Measurements from ENCODE around the gene BMP5. TPM values are rescaled to one million over a fixed set of nuclear protein-coding genes. Genes with fewer than 3 reads are reported as not detected.

The BMP5 gene
- total and polyA plus RNA-seq, 9 of the 15 experiments (the other 6 are each of a cell fraction or from before 2014, with no cell fraction given): not detected

GRCh38 chr6:55819811-55820210 is 55.6 kb downstream of the BMP5 start:
- no peak for TF ChIP-seq ZKSCAN8 (CRISPR knock-in tag; IDR thresholded peaks at IDR 0.05)
- WGBS (ENCODE audit: insufficient coverage, low coverage, missing lambda C conversion rate): 4% methylated on average over 4 of the region's 4 CpGs
- no peak for ATAC-seq
- Histone ChIP-seq H2AFZ (ENCODE audit: low read depth, low read length) (no peak overlapping the region), H3K9me3 (replicated peaks; ENCODE audit: control insufficient read depth, insufficient read depth, low read depth, low read length) (no peaks in the 10 kb centered on the region), H3K79me2 (ENCODE audit: control insufficient read depth, insufficient read depth, low read length) (no peaks in the 10 kb centered on the region), H3K4me3 (no peak overlapping the region), H3K27ac (ENCODE audit: extremely low read depth, low read depth, low read length) (no peak overlapping the region), H3K9me1 (ENCODE audit: control insufficient read depth, insufficient read depth, low read length) (no peaks in the 10 kb centered on the region), H3K4me1 (replicated peaks in 1 of 2; ENCODE audit: control insufficient read depth in 2 of 2, insufficient read depth in 2 of 2, low read length in 2 of 2) (no peaks in the 10 kb centered on the region), H4K20me1 (replicated peaks; ENCODE audit: control insufficient read depth, insufficient read depth, low read length) (no peaks in the 10 kb centered on the region), H3K4me2 (ENCODE audit: insufficient read depth, low read length) (no peak overlapping the region), H3K36me3 (ENCODE audit: control insufficient read depth, insufficient read depth, low read length) (no peaks in the 10 kb centered on the region), H3K27me3 (ENCODE audit: control insufficient read depth in 2 of 2, insufficient read depth in 2 of 2, low read length in 2 of 2) (no peaks in the 10 kb centered on the region), H3K9ac (ENCODE audit: insufficient read depth in 1 of 2, low read depth in 2 of 2, low read length in 2 of 2) (no peak overlapping the region)
- ChIA-PET POLR2A (no interaction called here), CTCF (ENCODE audit: low intra/inter-chr PET ratio) (no interaction called here)
- no peak for DNase-seq (ENCODE audit: extremely low read depth in 1 of 4, low spot score in 3 of 4)
- intact Hi-C loops (cut with micrococcal nuclease): no loop called here
- BruUV-seq (replicated peaks): no TSS peak
- in situ Hi-C loops (cut with MboI): no loop called here
- FAIRE-seq: no peak

- POLR2A ChIA-PET: no interaction called here
- 0% methylated on average over 2 of the region's 2 CpGs for WGBS (ENCODE audit: insufficient coverage, low coverage, missing lambda C conversion rate)
- Histone ChIP-seq H3K4me2 (ENCODE audit: insufficient read depth, low read length) (no peak overlapping the region), H3K27ac (ENCODE audit: extremely low read depth, low read depth, low read length) (no peak overlapping the region), H3K4me3 (no peak overlapping the region), H3K9me1 (ENCODE audit: control insufficient read depth, insufficient read depth, low read length) (no peaks in the 10 kb centered on the region), H4K20me1 (replicated peaks; ENCODE audit: control insufficient read depth, insufficient read depth, low read length) (no peaks in the 10 kb centered on the region), H3K27me3 (ENCODE audit: control insufficient read depth in 2 of 2, insufficient read depth in 2 of 2, low read length in 2 of 2) (no peaks in the 10 kb centered on the region), H2AFZ (ENCODE audit: low read depth, low read length) (no peak overlapping the region), H3K4me1 (replicated peaks in 1 of 2; ENCODE audit: control insufficient read depth in 2 of 2, insufficient read depth in 2 of 2, low read length in 2 of 2) (no peaks in the 10 kb centered on the region), H3K36me3 (ENCODE audit: control insufficient read depth, insufficient read depth, low read length) (no peaks in the 10 kb centered on the region), H3K9me3 (replicated peaks; ENCODE audit: control insufficient read depth, insufficient read depth, low read depth, low read length) (no peaks in the 10 kb centered on the region), H3K79me2 (ENCODE audit: control insufficient read depth, insufficient read depth, low read length) (no peaks in the 10 kb centered on the region), H3K9ac (ENCODE audit: insufficient read depth in 1 of 2, low read depth in 2 of 2, low read length in 2 of 2) (no peak overlapping the region)
- intact Hi-C loops (cut with micrococcal nuclease): no loop called here
- in situ Hi-C loops (cut with MboI): no loop called here
- no peak for FAIRE-seq
- no peak for DNase-seq (ENCODE audit: extremely low read depth in 1 of 4, low spot score in 3 of 4)
- no peak for ATAC-seq
- BruUV-seq (replicated peaks): no TSS peak
- CTCF ChIA-PET (ENCODE audit: low intra/inter-chr PET ratio): no interaction called here
- TF ChIP-seq CEBPB (tag; IDR thresholded peaks at IDR 0.05) (peak; percentile 24; the same call in 1 of the 2 replicates), OTX1 (CRISPR knock-in tag; IDR thresholded peaks at IDR 0.05) (no peak), MYC (IDR thresholded peaks at IDR 0.05; ENCODE audit: low read depth, low read length) (no peak), MYC (CRISPR knock-in tag; IDR thresholded peaks at IDR 0.05; ENCODE audit: borderline replicate concordance, low read depth) (no peak), CGGBP1 (CRISPR knock-in tag; IDR thresholded peaks at IDR 0.05) (no peak), BRF1 (IDR thresholded peaks at IDR 0.05; ENCODE audit: borderline replicate concordance, extremely low read depth, insufficient read length) (no peak), HES1 (IDR thresholded peaks at IDR 0.05; ENCODE audit: low read depth) (no peak), ZNF76 (CRISPR knock-in tag; IDR thresholded peaks at IDR 0.05; ENCODE audit: borderline replicate concordance) (no peak), CEBPG (CRISPR knock-in tag; IDR thresholded peaks at IDR 0.05) (no peak), CEBPG (tag; conservative IDR thresholded peaks at IDR 0.05 in 1 of 2, IDR thresholded peaks at IDR 0.05 in 1 of 2) (peak in 1 of 2 experiments; percentile 42; a peak in 2 of 4 replicates), KDM5B (IDR thresholded peaks at IDR 0.05; ENCODE audit: insufficient replicate concordance, low read depth, low read length) (no peak), SNRNP70 (optimal IDR thresholded peaks at IDR 0.05; ENCODE audit: low read depth, low read length) (no peak), PHTF2 (CRISPR knock-in tag; IDR thresholded peaks at IDR 0.05) (no peak), PTTG1 (tag; IDR thresholded peaks at IDR 0.05; ENCODE audit: low read depth) (no peak)
Measured at GRCh38 chr6:55818482-55818881, 56.9 kb downstream of the BMP5 start.

Data from K562 (cell line).